ENCODE measurements around the gene FADD.

DNA sequence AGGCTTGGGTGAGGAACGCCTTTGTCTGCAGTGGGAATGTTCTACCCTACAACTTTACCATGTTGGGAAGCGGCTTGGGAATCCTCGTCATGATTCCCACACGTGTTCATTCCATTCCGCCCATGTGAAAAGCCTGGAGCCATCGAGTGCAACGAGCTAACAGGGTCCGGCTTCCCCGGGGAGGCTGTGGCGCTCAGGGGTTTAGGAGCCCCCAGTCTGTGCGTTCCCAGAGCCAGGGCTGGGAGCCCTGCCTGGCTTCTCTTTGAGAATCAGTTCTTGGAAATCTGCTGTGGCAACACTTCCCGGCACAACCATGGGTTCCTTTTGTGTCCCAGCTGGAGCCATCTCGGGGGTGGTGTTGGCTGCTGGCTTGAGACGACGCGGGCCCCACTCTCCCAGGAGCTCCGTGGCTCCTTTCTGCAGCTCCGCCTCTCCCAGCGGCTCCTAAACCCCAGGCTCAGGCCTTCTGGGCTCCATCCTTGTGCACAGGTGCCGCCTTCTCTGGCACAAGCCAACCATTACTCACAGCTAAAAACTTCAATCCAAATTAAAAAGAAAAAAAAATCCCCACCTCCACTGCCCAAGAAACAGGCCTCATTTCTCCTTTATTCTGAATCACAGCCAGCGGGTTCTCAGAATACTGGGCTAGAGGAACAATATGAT lies 48.7 kb downstream of the FADD start:
- TF ChIP-seq, protein P1, sequence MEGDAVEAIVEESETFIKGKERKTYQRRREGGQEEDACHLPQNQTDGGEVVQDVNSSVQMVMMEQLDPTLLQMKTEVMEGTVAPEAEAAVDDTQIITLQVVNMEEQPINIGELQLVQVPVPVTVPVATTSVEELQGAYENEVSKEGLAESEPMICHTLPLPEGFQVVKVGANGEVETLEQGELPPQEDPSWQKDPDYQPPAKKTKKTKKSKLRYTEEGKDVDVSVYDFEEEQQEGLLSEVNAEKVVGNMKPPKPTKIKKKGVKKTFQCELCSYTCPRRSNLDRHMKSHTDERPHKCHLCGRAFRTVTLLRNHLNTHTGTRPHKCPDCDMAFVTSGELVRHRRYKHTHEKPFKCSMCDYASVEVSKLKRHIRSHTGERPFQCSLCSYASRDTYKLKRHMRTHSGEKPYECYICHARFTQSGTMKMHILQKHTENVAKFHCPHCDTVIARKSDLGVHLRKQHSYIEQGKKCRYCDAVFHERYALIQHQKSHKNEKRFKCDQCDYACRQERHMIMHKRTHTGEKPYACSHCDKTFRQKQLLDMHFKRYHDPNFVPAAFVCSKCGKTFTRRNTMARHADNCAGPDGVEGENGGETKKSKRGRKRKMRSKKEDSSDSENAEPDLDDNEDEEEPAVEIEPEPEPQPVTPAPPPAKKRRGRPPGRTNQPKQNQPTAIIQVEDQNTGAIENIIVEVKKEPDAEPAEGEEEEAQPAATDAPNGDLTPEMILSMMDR (conservative IDR thresholded peaks at IDR 0.05 in 1 of 2, IDR thresholded peaks at IDR 0.05 in 1 of 2; ENCODE audit: extremely low read depth in 1 of 2, insufficient read depth in 1 of 2, low read depth in 1 of 2, low read length in 2 of 2) = no peak
- TF ChIP-seq EZH2 (IDR thresholded peaks at IDR 0.05; ENCODE audit: borderline replicate concordance, low read length) = no peak

Measured in mammary epithelial cell (primary cell).